Smooth muscle cell (in vitro differentiated cells): ENCODE measurements around the gene SCN10A. TPM values are rescaled to one million over a fixed set of nuclear protein-coding genes. Genes with fewer than 3 reads are reported as not detected.

Experiments
- DNase-seq: peaks from one replicate; lab custom pipeline; 2025; ENCODE audit not compliant: unreplicated experiment; lab: John Stamatoyannopoulos, UW
- H2AFZ ChIP-seq: fragments of 200-600 bp; sonication (generic); 2 replicates; pipeline ENCODE4 v1.6.0; 2016; ENCODE audit warnings: antibody characterized with exemption, low read depth, mild to moderate bottlenecking
- H3F3A ChIP-seq: fragments of 200-600 bp; sonication (generic); 2 replicates; pipeline ENCODE4 v1.6.0; 2017; ENCODE audit warnings: antibody characterized with exemption, low read depth
- H3K27ac ChIP-seq: fragments of 200-600 bp; sonication (generic); 2 replicates; pipeline ENCODE4 v1.5.1; 2016; ENCODE audit warnings: low read depth, mild to moderate bottlenecking
- H3K27me3 ChIP-seq: fragments of 200-600 bp; sonication (generic); 2 replicates; pipeline ENCODE4 v1.6.1; 2016; ENCODE audit warnings: low read depth, mild to moderate bottlenecking
- H3K36me3 ChIP-seq: fragments of 200-600 bp; sonication (generic); 2 replicates; pipeline ENCODE4 v1.5.1; 2016; ENCODE audit warnings: low read depth
- H3K4me1 ChIP-seq: fragments of 200-600 bp; sonication (generic); 2 replicates; pipeline ENCODE4 v1.5.1; 2016; ENCODE audit warnings: low read depth
- H3K4me2 ChIP-seq: fragments of 200-600 bp; sonication (generic); 2 replicates; pipeline ENCODE4 v1.6.0; 2016; ENCODE audit warnings: mild to moderate bottlenecking
- H3K4me3 ChIP-seq: fragments of 200-600 bp; sonication (generic); 2 replicates; pipeline ENCODE4 v1.5.1; 2016; ENCODE audit warnings: mild to moderate bottlenecking
- H3K79me2 ChIP-seq: fragments of 200-600 bp; sonication (generic); 2 replicates; pipeline ENCODE4 v1.6.0; 2016; ENCODE audit warnings: low read depth, mild to moderate bottlenecking
- H3K9ac ChIP-seq: fragments of 200-600 bp; sonication (generic); 2 replicates; pipeline ENCODE4 v1.6.0; 2016; ENCODE audit warnings: low read depth
- H3K9me3 ChIP-seq: fragments of 200-600 bp; sonication (generic); replicated peaks from 2 replicates; pipeline ENCODE4 v1.5.1; 2016; ENCODE audit warnings: low read depth
- H4K20me1 ChIP-seq: fragments of 200-600 bp; sonication (generic); 2 replicates; pipeline ENCODE4 v1.6.0; 2016; ENCODE audit warnings: low read depth
- WGBS: methylation state at CpG from one replicate; pipeline ENCODE4 v1.1.7; 2016; ENCODE audit warnings: low lambda C conversion rate; 5-methylcytosine and 5-hydroxymethylcytosine counted together
- polyA plus RNA-seq: library from polyadenylated mRNA; unstranded; fragments of >200 nt; fragmentation: Nextera tagmentation; extraction: Ambion mirVana; gene quantifications from 2 replicates; pipeline ENCODE4 v1.2.1, GENCODE V29; 2016
- total RNA-seq: library from RNA; depleted of rRNA; stranded (reverse); fragments of >200 nt; gene quantifications from 2 replicates; pipeline ENCODE4 v1.2.3, GENCODE V29; 2014
- TF ChIP-seq, protein P1 (sequence below): fragments of 200-600 bp; sonication (generic); IDR thresholded peaks from 2 replicates; pipeline ENCODE4 v1.5.1; 2017; ENCODE audit warnings: borderline replicate concordance, mild to moderate bottlenecking, antibody characterized with exemption; ENCODE audit not compliant: insufficient read depth, poor library complexity, severe bottlenecking

SCN10A gene
- total and polyA plus RNA-seq, 2 experiments from 2014 or later = not detected

DNA sequence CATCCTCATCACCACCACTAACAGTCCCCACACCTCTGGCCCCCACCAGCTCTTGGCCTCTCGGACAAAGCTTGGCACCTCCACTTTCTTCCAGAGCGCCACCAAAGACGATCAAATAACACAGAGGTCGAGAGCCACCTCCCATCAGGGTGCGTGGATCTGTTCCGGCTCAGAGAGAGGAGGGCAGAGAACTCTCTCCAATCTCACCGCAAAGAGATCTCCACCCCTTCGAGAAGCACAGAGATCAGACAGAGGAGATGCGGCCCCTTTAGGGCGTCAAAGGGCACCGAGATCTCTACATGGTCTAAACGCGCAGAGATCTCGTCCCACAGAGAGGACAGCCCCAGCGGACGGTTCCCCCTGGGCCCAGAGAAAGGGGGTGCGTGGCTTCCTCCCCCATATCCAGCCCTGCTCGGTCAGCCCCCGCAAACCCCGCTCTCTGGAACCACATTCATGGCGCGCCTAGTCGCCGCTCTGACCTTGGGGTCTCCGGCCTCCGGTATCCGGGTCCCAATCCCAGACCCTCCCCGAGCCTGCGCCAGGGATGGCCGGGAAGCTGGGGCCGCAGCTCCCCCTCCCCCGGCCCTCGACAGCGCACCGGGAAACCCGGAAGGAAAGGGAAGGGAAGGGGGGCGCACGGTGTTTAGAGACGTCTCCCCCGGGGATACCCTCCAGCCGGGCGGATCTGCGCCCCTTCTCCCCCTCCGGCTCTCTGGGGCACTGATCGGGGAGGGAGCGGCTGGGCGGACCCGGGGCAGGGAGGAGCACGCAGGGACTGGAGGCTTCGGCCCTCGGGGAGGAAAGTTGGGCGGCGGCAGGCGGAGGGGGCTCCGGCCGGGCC, 167.1 kb downstream of the SCN10A start:
- Histone ChIP-seq H3K4me2 (peak overlapping the region; percentile 91), H3K4me3 (peak overlapping the region; percentile 50), H3K27ac (no peak overlapping the region), H3K79me2 (no peaks in the 10 kb centered on the region), H3K27me3 (peaks cover 48% of the 10 kb centered on the region), H3F3A (no peaks in the 10 kb centered on the region), H2AFZ (peak overlapping the region; percentile 72), H3K9ac (no peak overlapping the region), H4K20me1 (no peaks in the 10 kb centered on the region), H3K36me3 (no peaks in the 10 kb centered on the region), H3K4me1 (no peaks in the 10 kb centered on the region), H3K9me3 (no peaks in the 10 kb centered on the region)
- WGBS = 21% methylated on average over 35 of the region's 56 CpGs
- no peak for DNase-seq
- TF ChIP-seq, protein P1, sequence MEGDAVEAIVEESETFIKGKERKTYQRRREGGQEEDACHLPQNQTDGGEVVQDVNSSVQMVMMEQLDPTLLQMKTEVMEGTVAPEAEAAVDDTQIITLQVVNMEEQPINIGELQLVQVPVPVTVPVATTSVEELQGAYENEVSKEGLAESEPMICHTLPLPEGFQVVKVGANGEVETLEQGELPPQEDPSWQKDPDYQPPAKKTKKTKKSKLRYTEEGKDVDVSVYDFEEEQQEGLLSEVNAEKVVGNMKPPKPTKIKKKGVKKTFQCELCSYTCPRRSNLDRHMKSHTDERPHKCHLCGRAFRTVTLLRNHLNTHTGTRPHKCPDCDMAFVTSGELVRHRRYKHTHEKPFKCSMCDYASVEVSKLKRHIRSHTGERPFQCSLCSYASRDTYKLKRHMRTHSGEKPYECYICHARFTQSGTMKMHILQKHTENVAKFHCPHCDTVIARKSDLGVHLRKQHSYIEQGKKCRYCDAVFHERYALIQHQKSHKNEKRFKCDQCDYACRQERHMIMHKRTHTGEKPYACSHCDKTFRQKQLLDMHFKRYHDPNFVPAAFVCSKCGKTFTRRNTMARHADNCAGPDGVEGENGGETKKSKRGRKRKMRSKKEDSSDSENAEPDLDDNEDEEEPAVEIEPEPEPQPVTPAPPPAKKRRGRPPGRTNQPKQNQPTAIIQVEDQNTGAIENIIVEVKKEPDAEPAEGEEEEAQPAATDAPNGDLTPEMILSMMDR = no peak

DNA sequence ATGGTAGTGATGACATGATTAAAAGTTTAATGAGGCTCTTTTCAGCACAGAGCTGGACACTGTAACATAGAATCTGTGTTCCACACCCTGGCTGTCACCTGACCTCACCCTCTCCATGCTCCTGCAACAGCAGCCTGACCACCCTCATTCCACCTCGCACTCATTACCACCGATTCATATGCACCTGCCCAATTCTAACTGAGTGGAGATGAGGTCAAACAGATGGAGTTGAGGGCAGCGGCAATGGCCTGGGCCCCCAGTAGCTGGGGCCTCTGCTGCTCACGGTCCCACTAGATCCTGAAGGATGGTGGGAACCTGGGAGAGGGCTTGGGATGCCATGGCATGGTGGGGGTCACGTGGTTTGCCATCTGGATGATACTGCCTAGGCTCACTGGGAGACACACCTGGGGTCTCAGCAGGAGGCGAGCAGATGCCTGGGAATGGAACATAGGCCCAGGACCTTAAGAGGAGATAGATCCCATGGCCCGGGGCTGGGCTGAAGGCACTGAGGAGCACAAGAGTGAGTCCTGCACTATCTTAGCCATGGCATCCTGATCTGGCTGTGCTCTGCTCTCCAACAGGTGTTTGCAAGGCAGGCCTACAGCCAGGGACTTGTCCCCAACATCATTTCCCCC, 167.9 kb downstream of the SCN10A start:
- H3K4me1 ChIP-seq = no peaks in the 10 kb centered on the region
- H3K27me3 ChIP-seq = peaks cover 48% of the 10 kb centered on the region
- no peaks in the 10 kb centered on the region for H4K20me1 ChIP-seq
- H3K9me3 ChIP-seq = no peaks in the 10 kb centered on the region
- no peak overlapping the region for H2AFZ ChIP-seq
- DNase-seq = no peak
- H3F3A ChIP-seq = no peaks in the 10 kb centered on the region
- H3K4me2 ChIP-seq = no peak overlapping the region
- WGBS = 94% methylated on average over 7 of the region's 7 CpGs
- no peak overlapping the region for H3K9ac ChIP-seq
- H3K36me3 ChIP-seq = no peaks in the 10 kb centered on the region
- H3K27ac ChIP-seq = no peak overlapping the region
- TF ChIP-seq, protein P1 = no peak
- no peaks in the 10 kb centered on the region for H3K79me2 ChIP-seq
- no peak overlapping the region for H3K4me3 ChIP-seq

DNA sequence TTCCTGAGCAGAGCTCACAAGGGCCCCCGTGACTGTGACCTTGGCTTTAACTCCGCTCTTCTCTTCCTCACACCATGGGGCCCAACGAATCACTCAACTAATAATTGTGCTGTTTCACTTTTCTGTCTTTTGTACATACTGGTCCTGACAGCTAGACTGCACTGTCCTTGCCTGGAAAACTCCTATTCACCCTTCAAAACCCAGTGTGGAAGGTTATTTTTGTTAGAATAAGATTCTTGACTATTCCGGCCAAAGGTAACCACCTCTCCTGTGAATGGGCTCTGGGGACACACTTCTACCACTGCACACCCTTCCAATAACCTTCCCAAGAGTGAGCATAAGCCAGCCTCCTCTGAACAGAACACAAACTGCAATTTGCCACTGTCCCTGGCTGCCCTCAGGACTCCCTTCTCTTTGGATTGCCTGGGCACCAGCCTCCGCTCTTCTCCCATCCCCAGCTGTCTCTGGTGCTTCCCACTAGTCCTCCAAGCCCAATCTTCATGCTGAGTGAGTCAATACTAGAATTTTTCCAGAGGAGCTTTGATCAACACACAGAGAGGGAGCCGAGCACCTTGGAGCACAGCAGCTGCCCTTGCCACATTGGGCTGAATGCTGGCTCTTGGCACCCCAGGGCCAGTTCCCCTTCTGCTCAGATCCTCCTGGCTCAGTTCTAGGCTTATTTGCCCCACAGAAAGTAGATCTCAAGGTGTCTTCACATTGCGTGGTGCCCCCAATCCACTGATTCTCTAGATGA, 168.6 kb downstream of the SCN10A start:
- Histone ChIP-seq H3K27ac (no peak overlapping the region), H3K9ac (no peak overlapping the region), H3K4me2 (no peak overlapping the region), H3K4me1 (no peaks in the 10 kb centered on the region), H2AFZ (no peak overlapping the region), H3K27me3 (peaks cover 48% of the 10 kb centered on the region), H3K9me3 (no peaks in the 10 kb centered on the region), H3K79me2 (no peaks in the 10 kb centered on the region), H3K4me3 (no peak overlapping the region), H3K36me3 (no peaks in the 10 kb centered on the region), H3F3A (no peaks in the 10 kb centered on the region), H4K20me1 (no peaks in the 10 kb centered on the region)
- TF ChIP-seq, protein P1 = no peak
- WGBS = 83% methylated on average over 7 of the region's 7 CpGs
- DNase-seq = no peak

Other genes with a start within 250 kb of the SCN10A start
- 0.76 and 3.4 TPM in 2 replicates for gene SCN5A, start 166.5 kb downstream of the SCN10A start, total RNA-seq
- gene SCN5A, start 166.5 kb downstream of the SCN10A start, polyA plus RNA-seq = 0.93 and 1.6 TPM in 2 replicates
- gene SCN11A, start 235.7 kb upstream of the SCN10A start, total RNA-seq = 0.04 TPM in 1 of 2 replicates, not detected in the other
- not detected in 2 replicates for gene SCN11A, start 235.7 kb upstream of the SCN10A start, polyA plus RNA-seq
- gene WDR48, start 235.8 kb upstream of the SCN10A start, total RNA-seq = 34.6 and 37.1 TPM in 2 replicates
- 26.9 TPM in 2 replicates for gene WDR48, start 235.8 kb upstream of the SCN10A start, polyA plus RNA-seq